ENCODE results near the gene SLC9C2.
"Not testable (repeated sequence)": the region's sequence is repeated elsewhere in the genome, so short reads cannot be mapped to it uniquely, and the experiment has no call there.

Gene SLC9C2

DNA sequence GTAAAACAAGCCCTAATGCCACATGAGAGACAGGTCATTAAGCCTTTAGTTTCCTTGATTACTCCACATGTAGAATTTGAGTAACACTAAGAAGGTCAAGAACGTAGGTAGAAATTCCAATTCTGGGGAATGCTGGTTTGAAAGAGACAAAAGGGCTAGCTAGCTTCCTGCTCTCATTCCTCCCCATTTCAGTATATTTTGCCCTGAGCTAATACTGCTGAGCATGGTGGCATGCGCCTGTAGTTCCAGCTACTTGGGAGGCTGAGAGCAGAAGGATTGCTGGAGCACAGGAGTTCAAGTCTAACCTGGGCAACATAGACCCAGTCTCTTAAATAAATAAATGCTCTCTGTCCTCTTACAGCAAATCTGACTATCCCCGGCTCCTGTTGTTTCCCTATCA is 112.9 kb downstream of the SLC9C2 start:
- no peak for DNase-seq (ENCODE audit: low read depth in 4 of 4, low spot score in 1 of 4)

- DNase-seq (ENCODE audit: low read depth in 4 of 4, low spot score in 1 of 4) = no peak
Observed at GRCh38 chr1:173489149-173489600, 113.7 kb downstream of the SLC9C2 start.

DNA sequence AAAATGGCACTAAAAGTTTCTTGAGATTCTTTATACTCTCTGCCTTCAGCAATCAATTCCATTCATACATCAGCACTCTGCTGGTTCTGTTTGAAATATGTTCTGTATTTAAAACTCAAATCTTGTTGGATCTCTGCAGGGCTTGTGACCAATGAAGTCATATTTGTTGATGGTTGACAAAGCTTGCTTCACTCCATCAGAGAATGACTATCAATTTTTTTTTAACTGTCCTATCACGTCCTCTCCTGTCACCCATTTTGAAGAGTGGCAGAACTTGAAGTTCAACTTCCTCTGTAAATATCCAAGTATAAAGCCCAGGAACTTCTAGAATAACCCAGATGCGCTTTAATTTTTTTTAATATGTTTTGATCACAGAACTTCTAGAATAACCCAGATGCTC is 114.9 kb downstream of the SLC9C2 start:
- no peak for DNase-seq (ENCODE audit: low read depth in 4 of 4, low spot score in 1 of 4)

DNA sequence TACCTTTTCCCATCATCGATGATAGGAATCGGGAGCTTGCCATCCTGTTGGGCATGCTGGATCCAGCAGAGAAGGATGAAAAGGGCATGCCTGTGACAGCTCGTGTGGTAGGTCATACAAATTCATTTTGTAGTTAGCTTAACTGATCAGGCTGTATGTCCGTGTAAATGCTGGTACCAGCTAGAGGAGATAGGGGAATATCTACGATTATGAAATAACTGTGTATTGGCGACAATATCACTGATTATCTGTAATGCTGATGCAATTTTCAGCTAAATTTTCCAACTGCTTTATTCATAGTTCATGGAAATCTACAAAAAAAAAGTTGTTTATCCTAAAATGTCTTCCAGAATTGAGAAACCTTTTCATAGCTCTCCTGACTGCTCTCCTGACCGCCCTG is 117.5 kb downstream of the SLC9C2 start:
- no peak for DNase-seq (ENCODE audit: low read depth in 4 of 4, low spot score in 1 of 4)

GRCh38 chr1:173484276-173484675 is 118.6 kb downstream of the SLC9C2 start:
- DNase-seq (ENCODE audit: low read depth in 4 of 4, low spot score in 1 of 4) = no peak

DNA sequence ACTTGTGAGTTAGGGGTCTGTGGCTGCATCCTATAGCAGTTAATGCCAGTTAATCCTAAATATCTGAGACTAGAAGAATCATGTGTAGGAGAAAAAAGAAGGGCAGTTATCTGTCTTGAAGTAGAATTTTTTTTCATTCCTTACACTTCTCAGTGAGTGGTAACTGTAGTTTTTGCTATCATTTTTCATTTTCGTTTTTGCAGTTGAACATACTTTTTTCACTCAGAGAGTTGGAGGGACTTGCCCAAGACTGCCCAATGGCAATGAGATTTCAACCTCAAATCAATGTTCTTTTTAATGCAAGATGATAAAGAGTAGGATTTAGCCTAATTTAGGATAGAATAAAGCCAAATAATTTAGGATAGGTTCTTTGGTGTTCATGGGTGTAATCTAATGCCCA is 120.2 kb downstream of the SLC9C2 start:
- DNase-seq (ENCODE audit: low read depth in 4 of 4, low spot score in 1 of 4) = no peak

DNA sequence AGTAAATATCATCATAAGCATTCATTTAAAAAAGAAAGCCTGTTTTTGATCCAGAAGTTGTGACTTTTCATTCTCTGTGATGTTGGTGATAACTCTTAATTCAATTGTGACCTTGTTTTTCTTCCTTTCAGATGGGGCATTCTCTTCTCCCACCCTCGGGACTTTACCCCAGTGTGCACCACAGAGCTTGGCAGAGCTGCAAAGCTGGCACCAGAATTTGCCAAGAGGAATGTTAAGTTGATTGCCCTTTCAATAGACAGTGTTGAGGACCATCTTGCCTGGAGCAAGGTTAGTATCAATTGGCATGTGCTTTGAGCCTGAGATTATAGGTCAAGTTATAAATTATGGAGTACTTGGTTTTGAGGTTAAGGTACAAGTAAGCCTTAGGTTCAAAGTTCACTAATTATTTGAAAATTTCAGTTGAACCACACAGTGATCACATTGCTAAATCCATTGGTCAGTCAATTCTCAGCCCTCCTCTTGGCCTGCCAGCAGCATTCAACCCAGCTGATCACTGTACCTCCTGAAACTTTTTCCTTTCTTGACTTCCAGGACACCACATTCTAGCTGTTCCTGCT is 121.6 kb downstream of the SLC9C2 start:
- DNase-seq (ENCODE audit: low read depth in 4 of 4, low spot score in 1 of 4) = no peak

DNA sequence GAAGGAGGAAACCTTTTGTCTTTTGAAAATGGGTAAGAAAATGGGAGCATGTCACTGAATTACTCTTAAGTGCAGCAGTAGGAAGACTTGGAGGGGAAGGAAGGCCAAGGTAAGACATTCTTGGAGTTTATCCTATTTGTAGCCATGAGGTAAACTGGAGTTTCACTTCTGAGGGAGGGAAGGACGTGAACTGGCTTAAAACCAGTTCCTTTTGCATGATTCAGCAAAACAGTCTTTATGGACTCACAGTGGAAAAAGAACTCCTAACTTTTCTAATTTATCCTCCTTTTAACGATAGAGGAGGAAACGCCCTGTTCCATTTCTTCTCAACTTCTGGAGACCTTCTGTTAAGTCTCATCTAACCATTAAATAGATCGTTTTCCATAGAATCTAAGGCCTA is 123.2 kb downstream of the SLC9C2 start:
- no peak for DNase-seq (ENCODE audit: low read depth in 4 of 4, low spot score in 1 of 4)

GRCh38 chr1:173478094-173478674 is 124.7 kb downstream of the SLC9C2 start:
- DNase-seq (ENCODE audit: low read depth in 4 of 4, low spot score in 1 of 4) = no peak

DNA sequence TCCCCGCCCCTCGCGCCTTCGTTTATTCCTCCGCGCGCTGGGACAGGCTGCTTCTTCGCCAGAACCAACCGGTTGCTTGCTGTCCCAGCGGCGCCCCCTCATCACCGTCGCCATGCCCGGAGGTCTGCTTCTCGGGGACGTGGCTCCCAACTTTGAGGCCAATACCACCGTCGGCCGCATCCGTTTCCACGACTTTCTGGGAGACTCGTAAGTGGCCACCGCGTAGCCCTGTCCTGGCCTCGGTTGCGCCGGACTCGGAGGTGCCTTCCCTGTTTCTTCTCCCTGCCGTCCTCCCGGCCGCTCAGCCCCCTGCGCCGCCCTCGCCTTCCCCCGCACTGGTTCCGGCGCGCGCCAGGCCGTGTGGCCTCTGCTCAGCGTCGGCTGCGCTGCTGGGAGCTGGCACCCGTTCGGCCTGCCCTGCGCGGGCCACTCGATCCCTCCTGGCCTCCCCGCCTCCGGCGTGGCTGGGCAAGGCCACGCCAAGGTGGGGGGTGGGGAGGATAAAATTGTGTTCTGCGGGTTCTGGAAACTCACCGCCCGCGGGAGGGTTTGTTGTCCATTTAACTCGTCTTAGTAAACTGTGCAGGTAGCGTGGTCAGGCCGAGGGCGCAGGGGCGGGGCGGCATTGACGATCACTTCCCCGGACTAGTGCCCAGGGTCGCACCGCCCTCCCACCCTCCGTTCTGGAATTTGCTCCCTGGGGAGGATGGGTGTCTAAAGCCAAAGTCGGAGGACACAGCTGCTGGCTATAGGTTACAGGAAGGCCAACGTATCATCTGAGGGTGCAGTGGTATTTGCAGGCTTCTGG is 125.4 kb downstream of the SLC9C2 start, which contains the start of gene PRDX6:
Gene PRDX6 (plus strand): TSS at position 50 of the 808 bp plus-strand sequence. CDS start 63 bp downstream, at position 113.
- peak in 2 of 4 experiments; percentile 21 to 65 for DNase-seq (ENCODE audit: low read depth in 4 of 4, low spot score in 1 of 4)

GRCh38 chr1:173476665-173477285 is 126.1 kb downstream of the SLC9C2 start:
- peak; percentile 6 to 76 (median 72) for DNase-seq (ENCODE audit: low read depth in 4 of 4, low spot score in 1 of 4)

DNA sequence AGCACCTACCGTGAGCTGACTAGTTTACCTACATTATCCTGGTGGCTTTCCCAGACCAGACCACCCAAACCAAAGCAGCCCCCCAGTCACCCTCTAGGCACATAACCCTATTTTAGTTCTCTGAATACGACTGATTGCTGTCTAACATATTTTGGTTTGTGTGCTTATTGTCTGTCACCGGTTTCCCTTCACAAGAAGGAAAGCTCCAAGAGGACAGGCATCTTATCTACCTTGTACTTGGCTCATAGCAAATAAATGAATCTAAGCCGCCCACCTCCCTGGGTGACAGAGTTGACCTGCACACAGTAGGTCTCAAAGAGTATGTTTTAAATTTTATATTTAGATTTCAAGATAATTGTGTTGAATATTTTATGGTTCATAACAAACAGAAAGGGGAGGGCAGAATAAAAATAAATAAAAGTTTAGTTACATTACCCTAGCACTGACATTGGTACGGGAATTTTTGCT is 126.6 kb downstream of the SLC9C2 start:
- DNase-seq (ENCODE audit: low read depth in 4 of 4, low spot score in 1 of 4) = peak in 1 of 4 experiments; percentile 2

GRCh38 chr1:173475564-173476196 is 127.2 kb downstream of the SLC9C2 start:
- DNase-seq (ENCODE audit: low read depth in 4 of 4, low spot score in 1 of 4) = peak in 1 of 4 experiments; percentile 21

GRCh38 chr1:173474780-173475421 is 128.0 kb downstream of the SLC9C2 start:
- DNase-seq (ENCODE audit: low read depth in 4 of 4, low spot score in 1 of 4) = not testable (repeated sequence)

DNA sequence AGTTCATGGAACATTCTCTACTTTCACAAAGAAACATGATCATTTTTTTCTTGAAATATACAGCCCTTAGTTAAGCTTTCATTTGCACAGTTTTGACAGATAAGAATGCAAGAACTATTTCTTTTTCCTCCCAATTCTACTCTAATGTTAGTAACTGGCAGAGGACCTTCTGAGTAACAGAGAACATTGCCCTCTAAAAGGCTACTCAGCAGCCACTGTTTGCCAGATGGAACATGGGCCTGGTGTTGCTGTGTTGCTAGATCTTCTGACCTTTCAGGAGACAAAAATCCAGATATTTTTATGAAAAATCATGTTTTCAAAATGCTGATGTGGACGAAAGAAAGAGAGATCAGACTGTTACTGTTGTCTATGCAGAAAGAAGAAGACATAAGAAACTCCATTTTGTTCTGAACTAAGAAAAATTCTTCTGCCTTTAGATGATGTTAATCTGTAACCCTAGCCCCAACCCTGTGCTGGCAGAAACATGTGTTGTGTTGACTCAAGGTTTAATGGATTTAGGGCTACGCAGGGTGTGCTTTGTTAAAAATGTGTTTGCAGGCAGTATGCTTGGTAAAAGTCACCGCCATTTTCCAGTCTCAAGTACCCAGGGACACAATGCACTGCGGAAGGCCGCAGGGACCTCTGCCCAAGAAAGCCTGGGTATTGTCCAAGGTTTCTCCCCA is 128.6 kb downstream of the SLC9C2 start:
- DNase-seq (ENCODE audit: low read depth in 4 of 4, low spot score in 1 of 4) = no peak

DNA sequence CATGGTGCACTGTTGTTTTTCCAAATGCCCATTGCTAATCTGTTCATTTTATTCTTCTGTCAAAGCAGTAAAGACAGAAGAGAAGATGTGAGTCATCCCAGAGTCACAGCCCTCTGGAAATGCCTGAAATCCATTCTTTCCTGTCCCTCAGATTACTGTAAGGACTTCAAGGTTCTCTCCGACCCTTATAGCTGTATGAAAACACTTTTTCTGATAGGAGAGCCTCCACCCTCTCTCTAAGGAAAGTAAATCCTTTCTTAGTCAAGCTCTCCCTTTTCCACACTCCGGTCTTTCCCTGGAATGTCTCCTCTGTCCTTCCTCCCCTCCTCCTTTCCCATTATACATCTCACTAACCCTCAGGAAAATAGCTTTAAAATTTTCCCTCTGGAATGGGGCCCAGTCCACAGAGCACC is 129.3 kb downstream of the SLC9C2 start:
- no peak for DNase-seq (ENCODE audit: low read depth in 4 of 4, low spot score in 1 of 4)

DNA sequence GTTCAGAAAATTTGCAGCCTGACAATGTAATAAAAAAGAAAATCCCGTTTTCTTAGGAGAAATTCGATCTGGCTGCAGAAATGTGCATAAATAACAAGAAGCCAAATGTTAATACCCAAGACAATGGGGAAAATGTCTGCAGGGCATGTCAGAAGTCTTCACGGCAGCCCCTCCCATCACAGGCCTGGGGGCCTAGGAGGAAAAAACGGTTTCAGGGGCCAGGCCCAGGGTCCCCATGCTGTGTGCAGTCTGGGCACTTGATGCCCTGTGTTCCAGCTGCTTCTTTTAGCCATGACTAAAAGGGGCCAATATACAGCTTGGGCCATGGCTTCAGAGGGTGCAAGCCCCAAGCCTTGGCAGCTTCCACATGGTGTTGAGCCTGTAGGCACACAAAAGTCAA is 132.3 kb downstream of the SLC9C2 start:
- DNase-seq (ENCODE audit: low read depth in 4 of 4, low spot score in 1 of 4) = no peak

DNA sequence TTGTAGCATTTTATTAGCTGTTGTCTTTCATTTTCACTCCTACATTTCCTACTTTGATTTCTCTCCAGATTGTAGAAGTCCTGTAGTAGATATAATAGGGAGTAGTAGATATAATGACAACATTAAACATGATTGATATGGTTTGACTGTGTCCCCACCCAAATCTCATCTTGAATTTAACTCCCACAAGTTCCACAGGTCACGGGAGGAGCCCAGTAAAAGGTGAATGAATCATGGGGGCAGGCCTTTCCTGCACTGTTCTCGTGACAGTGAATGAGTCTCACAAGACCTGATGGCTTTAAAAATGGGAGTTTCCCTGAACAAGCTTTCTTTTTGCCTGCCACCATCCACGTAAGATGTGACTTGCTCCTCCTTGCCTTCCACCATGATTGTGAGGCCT is 133.2 kb downstream of the SLC9C2 start:
- DNase-seq (ENCODE audit: low read depth in 4 of 4, low spot score in 1 of 4) = no peak

- DNase-seq (ENCODE audit: low read depth in 4 of 4, low spot score in 1 of 4) = no peak
Observed at GRCh38 chr1:173467426-173467825, 135.4 kb downstream of the SLC9C2 start.

- DNase-seq (ENCODE audit: low read depth in 4 of 4, low spot score in 1 of 4) = not testable (repeated sequence)
Observed at GRCh38 chr1:173464185-173464584, 138.7 kb downstream of the SLC9C2 start.
